HG03175 (cell line): Measurements from ENCODE around the gene PAK1IP1.
A peak's percentile ranks its signal among the peaks of the same experiment; 100 is the strongest.
"Not testable (repeated sequence)": the region's sequence is repeated elsewhere in the genome, so short reads cannot be mapped to it uniquely, and the experiment has no call there.

Source experiments
- ATAC-seq: cut with Tn5 transposase; IDR thresholded peaks from one replicate; pipeline ENCODE4 v1.9.1; 2021; ENCODE audit warnings: mild to moderate bottlenecking, moderate library complexity; ENCODE audit not compliant: unreplicated experiment

The PAK1IP1 gene

DNA sequence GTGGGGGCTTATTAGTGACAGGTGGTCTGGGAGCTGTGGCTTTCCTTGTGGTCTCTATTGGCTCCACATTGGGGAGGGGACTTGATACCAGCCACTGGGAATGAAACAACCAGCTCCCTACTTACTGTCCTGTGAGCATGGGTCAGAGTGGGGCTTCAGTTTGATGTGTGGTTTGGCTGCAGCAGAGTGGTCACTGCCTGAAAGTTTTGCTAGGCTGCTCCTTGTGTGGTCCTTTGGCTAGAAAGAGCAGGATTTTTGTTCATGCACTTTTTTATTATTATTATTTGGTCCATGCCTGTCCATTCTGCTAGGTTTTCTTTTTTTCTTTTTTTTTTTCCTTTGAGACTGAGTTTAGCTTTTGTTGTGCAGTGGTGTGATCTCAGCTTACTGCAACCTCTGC is 45.3 kb downstream of the PAK1IP1 start:
- no peak for ATAC-seq

DNA sequence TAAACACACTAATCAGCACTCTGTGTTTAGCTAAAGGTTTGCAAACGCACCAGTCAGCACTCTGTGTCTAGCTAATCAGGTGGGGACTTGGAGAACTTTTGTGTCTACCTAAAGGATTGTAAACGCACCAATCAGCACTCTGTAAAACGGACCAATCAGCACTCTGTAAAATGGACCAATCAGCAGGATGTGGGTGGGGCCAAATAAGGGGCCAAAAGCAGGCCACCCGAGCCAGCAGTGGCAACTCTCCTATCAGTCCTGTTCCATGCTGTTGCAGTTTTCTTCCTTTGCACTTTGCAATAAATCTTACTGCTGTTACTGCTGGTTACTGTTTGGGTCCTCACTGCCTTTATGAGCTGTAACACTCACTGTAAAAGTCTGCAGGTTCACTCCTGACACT is 46.9 kb downstream of the PAK1IP1 start:
- ATAC-seq, result not testable (repeated sequence)

DNA sequence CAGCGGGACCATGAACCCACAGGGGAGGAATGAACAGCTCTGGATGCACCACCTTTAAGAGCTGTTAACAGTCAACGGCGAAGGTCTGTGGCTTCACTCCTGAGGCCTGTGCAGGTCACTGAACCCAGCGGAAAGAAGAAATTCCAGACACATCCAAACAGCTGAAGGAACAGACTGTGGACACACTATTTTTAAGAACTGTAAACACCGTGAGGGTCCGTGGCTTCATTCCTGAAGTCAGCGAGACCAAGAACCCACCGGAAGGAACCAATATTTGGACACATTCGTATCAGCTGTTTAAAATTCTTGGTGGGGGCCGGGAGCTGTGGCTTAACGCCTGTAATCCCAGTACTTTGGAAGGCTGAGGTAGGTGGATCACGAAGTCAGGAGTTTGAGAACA is 47.5 kb downstream of the PAK1IP1 start:
- no peak for ATAC-seq

DNA sequence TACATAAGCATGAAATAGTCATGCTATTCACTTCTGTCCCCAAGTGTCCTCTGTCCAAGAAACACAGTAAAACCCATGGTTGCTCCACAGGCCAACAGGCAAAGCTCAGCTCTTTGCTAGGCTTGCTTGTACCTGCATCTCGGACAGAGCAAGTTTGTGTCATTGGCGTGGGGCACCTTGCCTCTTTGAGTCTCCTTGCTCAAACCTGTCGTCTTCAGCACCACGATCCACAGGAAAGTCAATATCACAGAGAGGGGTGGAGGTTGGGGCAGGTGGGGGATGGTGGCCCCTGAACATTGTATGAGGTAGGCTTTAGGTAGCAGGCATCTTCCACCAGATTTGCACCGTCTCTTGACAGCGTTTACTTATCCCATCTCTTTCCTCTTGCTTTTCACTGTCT is 48.7 kb downstream of the PAK1IP1 start:
- ATAC-seq, result no peak

DNA sequence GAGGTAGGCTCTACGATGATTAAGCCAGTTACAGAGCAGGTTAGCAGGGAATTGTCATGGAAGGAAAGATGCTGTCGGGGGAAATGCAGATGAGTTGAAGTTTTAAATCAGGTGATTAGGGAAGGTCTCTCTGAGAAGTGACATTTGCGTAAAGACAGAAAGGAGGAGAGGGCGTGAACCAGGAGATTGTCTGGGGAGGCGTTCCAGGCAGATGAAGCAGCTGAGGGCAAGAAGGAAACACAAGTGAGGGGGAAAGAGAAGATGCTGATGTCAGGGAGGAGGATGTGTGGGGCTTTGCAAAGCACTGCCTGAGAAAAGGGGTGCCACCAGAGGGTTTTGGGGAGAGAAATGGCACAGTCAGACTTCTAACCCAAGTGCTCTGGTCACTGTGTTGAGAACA is 50.3 kb downstream of the PAK1IP1 start:
- no peak for ATAC-seq

DNA sequence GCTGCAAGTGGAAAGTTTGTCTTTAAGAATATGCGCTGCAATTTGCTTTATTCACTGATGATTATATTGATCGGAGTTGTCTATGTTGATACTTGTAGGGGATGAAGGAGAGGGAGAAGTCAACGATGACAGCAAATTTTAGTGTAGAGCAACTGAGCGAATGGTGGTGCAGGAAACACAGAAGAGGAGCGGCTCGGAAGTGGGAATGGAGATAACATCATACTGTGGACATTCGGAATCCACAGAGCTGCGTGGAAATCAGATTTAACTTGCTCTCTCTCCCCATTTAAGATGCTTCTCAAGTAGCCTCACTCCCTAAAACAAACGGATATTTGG is 52.1 kb downstream of the PAK1IP1 start:
- no peak for ATAC-seq

DNA sequence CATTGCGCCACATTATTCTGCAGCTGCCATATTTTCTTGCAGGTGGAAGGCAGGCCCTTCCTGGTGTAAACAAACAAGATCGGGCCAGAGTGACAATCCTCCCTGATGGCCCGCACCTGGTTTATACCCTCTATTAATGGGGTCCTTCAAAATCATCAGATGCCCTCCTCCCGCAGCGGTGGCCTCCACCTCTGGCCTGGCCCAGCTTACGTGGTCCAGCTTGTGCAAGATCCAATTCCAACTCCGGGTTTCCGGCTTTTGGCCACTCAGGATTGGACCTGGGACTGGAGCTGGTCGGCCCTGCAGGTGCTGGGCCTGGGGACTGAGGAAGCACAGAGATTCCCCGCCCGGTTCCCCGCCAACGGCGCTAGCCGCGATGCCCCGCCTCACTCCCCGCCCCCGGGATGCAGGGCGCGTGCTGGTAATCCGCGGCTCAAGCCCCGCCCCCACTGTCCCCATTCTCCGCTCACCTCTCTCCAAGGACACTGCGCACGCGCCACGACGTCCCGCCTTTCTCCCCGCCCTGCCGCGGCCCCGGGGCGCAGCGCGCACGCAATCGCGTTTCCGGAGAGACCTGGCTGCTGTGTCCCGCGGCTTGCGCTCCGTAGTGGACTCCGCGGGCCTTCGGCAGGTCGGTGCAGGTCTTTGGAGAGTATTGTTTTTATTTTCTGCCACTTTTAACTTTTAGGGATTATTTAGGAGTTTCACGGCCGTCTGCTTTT is 52.6 kb downstream of the PAK1IP1 start, which contains the start of gene TMEM14B:
TMEM14B (plus strand) TSS at position 555 of the 722 bp plus-strand sequence. CDS start 1,441 bp downstream, outside the sequence.
- peak; percentile 94 for ATAC-seq

DNA sequence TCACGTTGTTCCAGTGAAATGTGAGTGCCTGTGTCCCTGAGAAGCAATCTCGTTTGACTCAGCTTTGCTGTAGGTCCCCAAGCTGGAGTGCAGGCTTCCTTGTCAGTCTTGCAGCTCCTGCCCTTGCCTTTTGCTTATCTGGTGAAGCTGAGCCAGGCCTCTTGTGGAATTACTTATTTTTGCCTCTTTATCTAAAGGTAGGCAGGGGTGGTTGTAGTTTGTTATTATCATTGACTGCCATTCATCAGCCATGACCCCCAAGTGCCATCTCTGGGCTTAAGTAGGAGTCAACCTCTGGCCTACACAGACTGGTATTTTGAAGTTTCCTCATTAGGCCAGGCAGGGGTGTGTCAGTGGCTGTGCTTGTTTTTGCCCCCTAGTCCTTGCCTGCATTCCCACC is 55.0 kb downstream of the PAK1IP1 start:
- ATAC-seq, result no peak

DNA sequence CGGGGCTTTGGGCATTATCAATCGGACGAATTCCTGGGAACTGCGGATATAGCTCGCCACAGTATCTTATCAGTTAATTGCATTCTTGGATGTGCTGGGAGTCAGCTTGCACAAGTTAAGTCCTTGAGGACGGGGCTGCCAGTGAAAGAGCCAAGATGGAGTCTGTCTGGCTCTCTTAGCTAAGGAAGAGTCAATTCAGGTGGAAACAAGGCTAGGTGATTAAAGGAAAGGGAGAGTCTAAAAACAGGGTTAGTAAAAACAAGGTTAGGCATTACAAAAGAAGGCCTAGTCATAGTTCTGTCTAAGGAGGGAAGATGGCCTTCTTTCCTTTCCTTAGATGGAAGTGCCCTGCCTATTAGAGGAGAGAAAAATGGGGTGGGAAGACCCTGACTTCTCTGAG is 55.8 kb downstream of the PAK1IP1 start:
- ATAC-seq, result not testable (repeated sequence)

DNA sequence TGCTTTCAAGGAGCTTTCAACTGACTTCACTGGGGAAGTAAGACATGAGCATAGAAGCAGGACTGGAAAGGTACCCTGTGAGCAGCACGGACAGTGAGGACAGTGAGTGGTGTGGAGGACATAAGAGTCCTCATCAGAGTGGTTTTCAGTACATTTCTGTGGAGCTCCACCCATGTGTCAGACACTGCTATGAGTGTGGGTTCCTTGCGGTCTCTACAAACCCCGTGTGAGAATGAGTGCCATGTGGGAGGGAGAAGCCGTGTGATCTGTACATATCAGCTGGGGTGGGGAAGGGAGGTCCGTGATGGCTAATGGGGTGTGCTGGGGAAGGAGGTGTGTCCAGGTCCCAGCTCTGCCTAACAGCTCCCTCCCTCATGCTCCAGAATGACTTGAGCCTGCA is 57.0 kb downstream of the PAK1IP1 start:
- ATAC-seq, result not testable (repeated sequence)

DNA sequence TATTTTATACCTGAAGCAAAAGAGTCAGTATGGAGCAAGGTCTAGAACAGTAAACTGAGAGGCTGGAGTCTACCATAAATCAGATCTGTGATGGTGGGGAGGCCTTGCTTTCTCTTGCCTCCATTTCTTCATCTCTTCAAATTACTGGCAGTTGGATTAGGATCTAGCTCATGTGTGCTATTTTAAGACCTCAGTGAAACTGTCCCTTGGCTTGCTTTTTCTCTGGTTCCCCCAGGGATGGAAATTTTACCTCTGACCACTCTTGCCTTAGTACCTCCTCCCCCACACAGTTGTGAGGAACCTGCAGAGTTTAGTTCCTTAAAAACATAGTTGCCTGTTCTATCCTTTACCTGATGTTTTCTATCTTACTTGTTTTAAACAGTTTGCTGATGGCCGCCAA is 61.3 kb downstream of the PAK1IP1 start:
- ATAC-seq, result no peak
